HCT116 (cell line): ENCODE results near the gene CBX4.

Source experiments
- CBX3 ChIP-seq: IDR thresholded peaks from 2 replicates; pipeline ENCODE4 v1.6.1; 2012; ENCODE audit warnings: low read depth
- CTCF ChIP-seq, 3 experiments: fragments of 200-600 bp in 1 of 3; sonication (generic) in 1 of 3; IDR thresholded peaks in 2 of 3; conservative IDR thresholded peaks in 1 of 3; 2 replicates each; pipeline ENCODE4 v1.5.1; 2012 to 2017; ENCODE audit warnings: low read depth in 2 of 3, low read length in 2 of 3, antibody characterized with exemption in 1 of 3, borderline replicate concordance in 1 of 3, control low read depth in 1 of 3, mild to moderate bottlenecking in 1 of 3, mixed read lengths in 1 of 3, mixed run types in 1 of 3, moderate library complexity in 1 of 3; ENCODE audit not compliant: insufficient read depth in 1 of 3
- ELF1 ChIP-seq: IDR thresholded peaks from 2 replicates; pipeline ENCODE4 v1.6.1; 2012; ENCODE audit warnings: low read depth, borderline replicate concordance
- EZH2phosphoT487 ChIP-seq: fragments of 200-600 bp; IDR thresholded peaks from 2 replicates; pipeline ENCODE4 v1.6.1; 2018; ENCODE audit warnings: antibody characterized with exemption, borderline replicate concordance
- JUND ChIP-seq: IDR thresholded peaks from 2 replicates; pipeline ENCODE4 v1.6.1; 2012
- MAX ChIP-seq: IDR thresholded peaks from 2 replicates; pipeline ENCODE4 v1.6.1; 2012
- POLR2A ChIP-seq: IDR thresholded peaks from 2 replicates; pipeline ENCODE4 v1.7.0; 2011; ENCODE audit warnings: borderline replicate concordance; ENCODE audit not compliant: insufficient read depth, insufficient read length; ENCODE audit errors: extremely low read depth
- REST ChIP-seq: IDR thresholded peaks from 2 replicates; pipeline ENCODE4 v1.6.1; 2012; ENCODE audit warnings: low read depth

GRCh38 chr17:79864617-79865250, 25.5 kb upstream of the CBX4 start:
- TF ChIP-seq JUND (no peak), MAX (no peak), EZH2phosphoT487 (no peak), CTCF (IDR thresholded peaks at IDR 0.05 in 2 of 3, conservative IDR thresholded peaks at IDR 0.05 in 1 of 3; ENCODE audit: borderline replicate concordance in 1 of 3, insufficient read depth in 1 of 3, low read depth in 2 of 3, low read length in 2 of 3) (no peak), CBX3 (no peak), POLR2A (no peak), REST (no peak), ELF1 (no peak)
